Measurements from ENCODE around the gene PAK5.

Gene PAK5

GRCh38 chr20:9517297-9518162 is 321.3 kb downstream of the PAK5 start:
- DNase-seq (ENCODE audit: low read depth), result no peak

GRCh38 chr20:9516234-9516871 is 322.5 kb downstream of the PAK5 start:
- DNase-seq (ENCODE audit: low read depth), result no peak

- no peak for DNase-seq (ENCODE audit: low read depth)
Observed at GRCh38 chr20:9515741-9516233, 323.1 kb downstream of the PAK5 start.

GRCh38 chr20:9515214-9515585 is 323.7 kb downstream of the PAK5 start:
- no peak for DNase-seq (ENCODE audit: low read depth)

GRCh38 chr20:9514461-9515213 is 324.2 kb downstream of the PAK5 start, which contains the start of gene LAMP5:
LAMP5 (plus strand) TSS chr20:9514590; CDS start chr20:9514853, 263 bp downstream.
- DNase-seq (ENCODE audit: low read depth), result no peak

- no peak for DNase-seq (ENCODE audit: low read depth)
Observed at GRCh38 chr20:9514072-9514460, 324.8 kb downstream of the PAK5 start.

GRCh38 chr20:9510911-9511310 is 328.0 kb downstream of the PAK5 start:
- DNase-seq (ENCODE audit: low read depth), result no peak

GRCh38 chr20:9509246-9509645 is 329.6 kb downstream of the PAK5 start:
- DNase-seq (ENCODE audit: low read depth), result no peak

GRCh38 chr20:9508696-9509178 is 330.1 kb downstream of the PAK5 start:
- no peak for DNase-seq (ENCODE audit: low read depth)

GRCh38 chr20:9508240-9508661 is 330.6 kb downstream of the PAK5 start:
- no peak for DNase-seq (ENCODE audit: low read depth)

GRCh38 chr20:9507544-9508239 is 331.2 kb downstream of the PAK5 start:
- no peak for DNase-seq (ENCODE audit: low read depth)

- DNase-seq (ENCODE audit: low read depth), result no peak
Observed at GRCh38 chr20:9506964-9507369, 331.9 kb downstream of the PAK5 start.

GRCh38 chr20:9506280-9506821 is 332.5 kb downstream of the PAK5 start:
- no peak for DNase-seq (ENCODE audit: low read depth)

GRCh38 chr20:9503526-9504245 is 335.2 kb downstream of the PAK5 start:
- DNase-seq (ENCODE audit: low read depth), result no peak

- no peak for DNase-seq (ENCODE audit: low read depth)
Observed at GRCh38 chr20:9501473-9501872, 337.4 kb downstream of the PAK5 start.

- DNase-seq (ENCODE audit: low read depth), result no peak
Observed at GRCh38 chr20:9500121-9500520, 338.8 kb downstream of the PAK5 start.

- no peak for DNase-seq (ENCODE audit: low read depth)
Observed at GRCh38 chr20:9499126-9499899, 339.6 kb downstream of the PAK5 start.

- DNase-seq (ENCODE audit: low read depth), result no peak
Observed at GRCh38 chr20:9498322-9498721, 340.6 kb downstream of the PAK5 start.

GRCh38 chr20:9496155-9496554 is 342.7 kb downstream of the PAK5 start:
- no peak for DNase-seq (ENCODE audit: low read depth)

GRCh38 chr20:9495701-9496100 is 343.2 kb downstream of the PAK5 start:
- DNase-seq (ENCODE audit: low read depth), result no peak

Data from stimulated activated CD8-positive, alpha-beta memory T cell treated with anti-CD3 and anti-CD28 coated beads, Interleukin-12 subunit alpha, Interleukin-12 subunit beta, amount 100 ng/mL, for 4 hours (primary cell).